Measurements from ENCODE around the gene PFKFB4. TPM values are rescaled to one million over a fixed set of nuclear protein-coding genes. Genes with fewer than 3 reads are reported as not detected.
"Not testable (repeated sequence)": the region's sequence is repeated elsewhere in the genome, so short reads cannot be mapped to it uniquely, and the experiment has no call there.

The PFKFB4 gene
- total RNA-seq, 1 donor from 2014 or later: 7.1 TPM

DNA sequence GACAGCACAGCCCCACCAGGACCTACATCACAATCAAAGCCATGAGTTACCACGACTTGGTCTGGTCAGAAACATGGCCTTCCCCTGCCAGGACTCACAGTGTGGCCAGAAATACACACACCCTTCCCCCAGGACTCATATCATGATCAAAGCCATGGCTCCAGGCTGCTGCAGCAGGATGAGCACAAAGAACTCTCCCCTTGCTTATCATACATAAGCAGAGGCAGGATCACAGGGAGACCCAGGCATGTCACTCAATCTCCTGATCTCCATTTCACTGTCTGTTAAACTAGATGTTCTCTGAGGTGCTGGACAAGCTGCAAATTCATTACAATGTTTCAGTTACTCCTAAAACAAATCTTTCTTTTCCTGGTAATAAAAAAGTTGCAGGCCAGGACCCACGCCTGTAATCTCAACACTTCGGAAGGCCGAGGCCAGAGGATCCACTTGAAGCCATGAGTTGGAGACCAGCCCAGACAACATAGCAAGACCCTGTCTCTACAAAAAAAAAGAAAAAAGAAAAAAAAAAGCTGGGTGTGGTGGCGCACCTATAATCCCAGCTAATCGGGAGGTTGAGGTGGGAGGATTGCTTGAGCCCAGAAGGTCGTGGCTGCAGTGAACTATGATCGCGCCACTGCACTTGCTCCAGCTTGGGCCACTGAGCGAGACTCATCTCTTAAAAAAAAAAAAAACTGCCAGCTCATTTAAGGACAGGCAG lies 1.2 kb downstream of the PFKFB4 start:
- peaks cover 40% of the 10 kb centered on the region for H3K4me1 Mint-ChIP-seq (ENCODE audit: unreplicated experiment)
- DNase-seq (ENCODE audit: extremely low spot score, unreplicated experiment): no peak
- H3K36me3 Mint-ChIP-seq (ENCODE audit: unreplicated experiment): peaks cover 2% of the 10 kb centered on the region
- no peaks in the 10 kb centered on the region for H3K9me3 Mint-ChIP-seq (ENCODE audit: unreplicated experiment)
- H3K27me3 Mint-ChIP-seq (ENCODE audit: unreplicated experiment): no peaks in the 10 kb centered on the region
- H3K4me3 Mint-ChIP-seq (ENCODE audit: unreplicated experiment): peak overlapping the region; percentile 82
- H3K27ac Mint-ChIP-seq (ENCODE audit: unreplicated experiment): peak overlapping the region; percentile 64
- TF ChIP-seq, protein P1, sequence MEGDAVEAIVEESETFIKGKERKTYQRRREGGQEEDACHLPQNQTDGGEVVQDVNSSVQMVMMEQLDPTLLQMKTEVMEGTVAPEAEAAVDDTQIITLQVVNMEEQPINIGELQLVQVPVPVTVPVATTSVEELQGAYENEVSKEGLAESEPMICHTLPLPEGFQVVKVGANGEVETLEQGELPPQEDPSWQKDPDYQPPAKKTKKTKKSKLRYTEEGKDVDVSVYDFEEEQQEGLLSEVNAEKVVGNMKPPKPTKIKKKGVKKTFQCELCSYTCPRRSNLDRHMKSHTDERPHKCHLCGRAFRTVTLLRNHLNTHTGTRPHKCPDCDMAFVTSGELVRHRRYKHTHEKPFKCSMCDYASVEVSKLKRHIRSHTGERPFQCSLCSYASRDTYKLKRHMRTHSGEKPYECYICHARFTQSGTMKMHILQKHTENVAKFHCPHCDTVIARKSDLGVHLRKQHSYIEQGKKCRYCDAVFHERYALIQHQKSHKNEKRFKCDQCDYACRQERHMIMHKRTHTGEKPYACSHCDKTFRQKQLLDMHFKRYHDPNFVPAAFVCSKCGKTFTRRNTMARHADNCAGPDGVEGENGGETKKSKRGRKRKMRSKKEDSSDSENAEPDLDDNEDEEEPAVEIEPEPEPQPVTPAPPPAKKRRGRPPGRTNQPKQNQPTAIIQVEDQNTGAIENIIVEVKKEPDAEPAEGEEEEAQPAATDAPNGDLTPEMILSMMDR (IDR thresholded peaks at IDR 0.05): no peak

DNA sequence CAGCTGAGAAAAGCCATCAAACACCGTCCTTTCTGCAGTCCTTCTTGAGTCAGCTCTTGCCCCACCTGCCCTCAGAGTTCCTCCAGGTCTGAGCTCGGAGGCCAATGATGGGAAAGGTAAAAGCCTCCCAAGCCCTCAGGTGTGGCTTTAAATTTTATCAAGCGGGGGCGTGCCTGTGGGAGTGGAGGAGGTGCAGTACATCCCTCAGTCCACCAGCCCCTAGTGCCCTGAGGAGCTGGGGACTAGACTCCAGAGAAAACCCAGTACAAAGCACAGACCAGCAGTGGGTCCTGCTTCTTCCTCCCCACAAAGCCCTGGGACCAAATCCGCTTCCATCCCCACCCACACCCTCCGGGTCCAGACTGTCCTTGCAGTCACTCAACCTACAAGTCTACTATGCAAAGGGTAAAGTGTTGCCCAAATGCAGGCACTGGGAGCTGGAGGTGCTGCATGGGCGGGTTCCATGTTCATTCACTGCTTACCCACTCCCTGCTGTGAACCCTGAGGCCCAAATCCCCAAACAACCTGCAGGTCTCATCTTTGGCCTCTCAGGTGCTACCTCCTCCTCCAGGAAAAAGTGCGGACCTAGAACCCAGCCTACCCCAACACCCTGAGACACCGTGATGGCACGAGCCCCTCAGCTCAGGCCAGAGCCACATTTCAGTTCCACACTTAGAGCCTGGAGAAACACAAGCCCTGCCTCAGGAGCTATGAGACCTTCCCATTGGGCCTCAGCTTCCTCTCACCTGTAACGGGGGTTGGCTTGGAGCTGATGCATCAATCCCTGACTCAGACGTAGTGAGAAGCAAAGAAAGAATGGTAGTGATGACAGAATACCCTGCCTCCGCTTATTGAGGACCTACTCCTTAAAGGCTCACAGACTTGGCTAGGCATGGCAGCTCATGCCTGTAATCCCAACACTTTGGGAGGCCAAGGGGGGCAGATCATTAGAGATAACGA lies 2.4 kb downstream of the PFKFB4 start:
- peak overlapping the region; percentile 6 for H3K4me3 Mint-ChIP-seq (ENCODE audit: unreplicated experiment)
- DNase-seq (ENCODE audit: extremely low spot score, unreplicated experiment): no peak
- peaks cover 2% of the 10 kb centered on the region for H3K36me3 Mint-ChIP-seq (ENCODE audit: unreplicated experiment)
- no peak overlapping the region for H3K27ac Mint-ChIP-seq (ENCODE audit: unreplicated experiment)
- H3K9me3 Mint-ChIP-seq (ENCODE audit: unreplicated experiment): no peaks in the 10 kb centered on the region
- H3K4me1 Mint-ChIP-seq (ENCODE audit: unreplicated experiment): peaks cover 28% of the 10 kb centered on the region
- no peaks in the 10 kb centered on the region for H3K27me3 Mint-ChIP-seq (ENCODE audit: unreplicated experiment)
- TF ChIP-seq, protein P1 (IDR thresholded peaks at IDR 0.05): no peak

DNA sequence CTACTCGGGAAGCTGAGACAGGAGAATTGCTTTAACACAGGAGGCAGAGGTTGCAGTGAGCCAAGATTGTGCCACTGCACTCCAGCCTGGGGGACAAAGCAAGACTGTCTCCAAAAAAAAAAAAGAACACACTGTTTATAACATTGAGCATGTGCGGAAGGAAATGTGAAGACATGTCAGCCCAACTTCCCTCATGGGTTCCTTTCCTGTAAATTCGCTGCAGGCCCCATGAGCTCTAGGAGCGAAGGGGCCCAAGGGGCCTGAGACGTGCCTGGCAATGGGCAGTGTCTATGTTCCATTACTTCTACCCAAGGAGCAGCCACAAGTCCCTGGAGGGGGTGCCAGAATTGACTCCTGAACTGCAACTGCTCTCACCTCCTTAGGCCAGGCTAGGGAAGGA lies 3.2 kb downstream of the PFKFB4 start:
- Mint-ChIP-seq H3K4me1 (ENCODE audit: unreplicated experiment) (peaks cover 23% of the 10 kb centered on the region), H3K4me3 (ENCODE audit: unreplicated experiment) (no peak overlapping the region), H3K9me3 (ENCODE audit: unreplicated experiment) (no peaks in the 10 kb centered on the region), H3K36me3 (ENCODE audit: unreplicated experiment) (peaks cover 2% of the 10 kb centered on the region), H3K27ac (ENCODE audit: unreplicated experiment) (no peak overlapping the region), H3K27me3 (ENCODE audit: unreplicated experiment) (no peaks in the 10 kb centered on the region)
- no peak for DNase-seq (ENCODE audit: extremely low spot score, unreplicated experiment)
- TF ChIP-seq, protein P1 (IDR thresholded peaks at IDR 0.05): no peak

DNA sequence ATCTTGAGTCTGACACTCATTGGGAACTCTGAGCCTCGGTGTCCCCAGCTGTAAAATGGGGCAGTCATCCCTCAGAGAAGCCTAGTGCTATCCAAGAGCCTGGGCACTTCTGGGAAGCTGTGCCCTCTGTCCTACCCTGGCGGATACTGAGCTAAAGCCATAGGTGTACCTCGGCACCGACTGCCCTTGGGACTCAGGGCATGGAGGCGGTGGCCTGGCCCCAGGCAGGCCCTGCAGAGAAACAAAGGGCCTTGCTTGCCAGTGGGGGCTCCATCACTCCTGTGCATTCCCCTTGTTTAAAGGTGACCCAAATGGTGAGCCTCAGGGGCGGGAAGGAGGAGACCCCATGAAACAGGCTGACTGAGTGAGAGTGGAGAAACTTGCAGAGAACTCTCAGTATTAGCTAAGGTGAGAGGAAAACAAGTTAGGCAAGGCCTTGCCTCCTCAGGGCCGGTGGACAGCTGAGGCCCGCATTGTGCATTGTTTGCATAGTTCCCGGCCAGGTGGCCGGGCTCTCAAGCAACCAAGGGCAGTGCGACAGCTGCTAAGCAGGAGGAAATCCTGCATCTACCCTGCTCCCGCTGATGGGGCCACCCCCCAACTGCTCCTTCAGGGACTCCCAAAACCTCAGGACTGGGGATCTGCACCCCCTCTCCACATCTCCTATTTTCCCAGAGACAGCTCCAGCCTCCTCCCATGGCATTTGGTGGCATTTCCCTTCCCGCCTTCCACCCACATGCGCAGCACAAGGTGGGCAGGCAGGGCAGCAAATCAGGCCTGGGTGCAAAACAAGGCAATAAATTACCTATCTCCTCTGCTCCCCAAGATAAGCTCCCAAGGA lies 4.3 kb downstream of the PFKFB4 start:
- Mint-ChIP-seq H3K27me3 (ENCODE audit: unreplicated experiment) (no peaks in the 10 kb centered on the region), H3K4me1 (ENCODE audit: unreplicated experiment) (peaks cover 18% of the 10 kb centered on the region), H3K36me3 (ENCODE audit: unreplicated experiment) (peaks cover 2% of the 10 kb centered on the region), H3K4me3 (ENCODE audit: unreplicated experiment) (no peak overlapping the region), H3K27ac (ENCODE audit: unreplicated experiment) (no peak overlapping the region), H3K9me3 (ENCODE audit: unreplicated experiment) (no peaks in the 10 kb centered on the region)
- TF ChIP-seq, protein P1 (IDR thresholded peaks at IDR 0.05): no peak
- DNase-seq (ENCODE audit: extremely low spot score, unreplicated experiment): no peak

DNA sequence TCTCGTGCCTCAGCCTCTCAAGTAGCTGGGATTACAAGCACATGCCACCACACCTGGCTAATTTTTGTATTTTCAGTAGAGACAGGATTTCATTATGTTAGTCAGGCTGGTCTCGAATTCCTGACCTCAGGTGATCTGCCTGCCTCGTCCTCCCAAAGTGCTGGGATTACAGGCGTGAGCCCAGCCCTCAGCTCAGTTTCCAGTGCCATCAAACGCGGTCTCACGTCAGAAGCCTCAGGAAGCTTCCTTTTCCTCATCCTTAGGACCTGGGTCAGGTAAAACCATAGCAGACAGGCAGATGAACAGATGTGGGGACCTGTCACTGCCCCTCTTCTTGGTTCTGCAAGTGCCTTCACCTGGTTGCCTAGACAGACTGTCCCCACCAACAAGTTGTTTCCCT lies 5.0 kb downstream of the PFKFB4 start:
- not testable (repeated sequence) for H3K36me3 Mint-ChIP-seq (ENCODE audit: unreplicated experiment); H3K4me3 Mint-ChIP-seq (ENCODE audit: unreplicated experiment); H3K27me3 Mint-ChIP-seq (ENCODE audit: unreplicated experiment); H3K9me3 Mint-ChIP-seq (ENCODE audit: unreplicated experiment); H3K27ac Mint-ChIP-seq (ENCODE audit: unreplicated experiment); DNase-seq (ENCODE audit: extremely low spot score, unreplicated experiment)
- peaks cover 16% of the 10 kb centered on the region for H3K4me1 Mint-ChIP-seq (ENCODE audit: unreplicated experiment)
